BE2C (cell line): ENCODE results near the gene PGM5.
"Not testable (repeated sequence)": the region's sequence is repeated elsewhere in the genome, so short reads cannot be mapped to it uniquely, and the experiment has no call there.

Experiments
- DNase-seq: peaks from one replicate; pipeline ENCODE4 v3.0.0-alpha.2; 2020
- H3K27me3 ChIP-seq: fragments of 250-450 bp; sonication (Bioruptor Pico); 2 replicates; pipeline ENCODE4 v1.5.1; 2020; ENCODE audit warnings: mild to moderate bottlenecking
- H3K36me3 ChIP-seq: fragments of 250-450 bp; sonication (Bioruptor Pico); 2 replicates; pipeline ENCODE4 v1.5.1; 2020; ENCODE audit warnings: mild to moderate bottlenecking
- H3K4me1 ChIP-seq: fragments of 250-450 bp; sonication (Bioruptor Pico); 2 replicates; pipeline ENCODE4 v1.5.1; 2020
- H3K4me3 ChIP-seq: 2 replicates; pipeline ENCODE4 v1.5.1; 2011; ENCODE audit warnings: low read depth, low read length
- H3K9me3 ChIP-seq: fragments of 250-450 bp; sonication (Bioruptor Pico); 2 replicates; pipeline ENCODE4 v1.5.1; 2020

Gene PGM5

GRCh38 chr9:68351689-68352088, 4.7 kb upstream of the PGM5 start:
- DNase-seq, H3K9me3 ChIP-seq, H3K36me3 ChIP-seq, H3K27me3 ChIP-seq, H3K4me3 ChIP-seq, H3K4me1 ChIP-seq: not testable (repeated sequence)

GRCh38 chr9:68355993-68356379, 425 bp upstream of the PGM5 start:
- not testable (repeated sequence) for H3K27me3 ChIP-seq, H3K36me3 ChIP-seq, DNase-seq, H3K9me3 ChIP-seq, H3K4me1 ChIP-seq, H3K4me3 ChIP-seq

GRCh38 chr9:68357119-68357714, 806 bp downstream of the PGM5 start:
- H3K9me3 ChIP-seq, DNase-seq, H3K36me3 ChIP-seq, H3K27me3 ChIP-seq, H3K4me1 ChIP-seq, H3K4me3 ChIP-seq: not testable (repeated sequence)

- DNase-seq, H3K4me3 ChIP-seq, H3K36me3 ChIP-seq, H3K27me3 ChIP-seq, H3K4me1 ChIP-seq, H3K9me3 ChIP-seq: not testable (repeated sequence)
Measured at GRCh38 chr9:68366933-68367547, 10.6 kb downstream of the PGM5 start.

- not testable (repeated sequence) for H3K27me3 ChIP-seq, H3K4me3 ChIP-seq, H3K4me1 ChIP-seq, H3K36me3 ChIP-seq, H3K9me3 ChIP-seq, DNase-seq
Measured at GRCh38 chr9:68375789-68376188, 19.4 kb downstream of the PGM5 start.

- not testable (repeated sequence) for DNase-seq, H3K4me3 ChIP-seq, H3K27me3 ChIP-seq
Measured at GRCh38 chr9:68377723-68378122, 21.3 kb downstream of the PGM5 start.

GRCh38 chr9:68383894-68384293, 27.5 kb downstream of the PGM5 start:
- H3K36me3 ChIP-seq, H3K9me3 ChIP-seq, H3K27me3 ChIP-seq, H3K4me1 ChIP-seq, DNase-seq, H3K4me3 ChIP-seq: not testable (repeated sequence)

More at GRCh38 chr9:68377723-68378122, 21.3 kb downstream of the PGM5 start:
- H3K36me3 ChIP-seq, H3K9me3 ChIP-seq, H3K4me1 ChIP-seq: not testable (repeated sequence)

GRCh38 chr9:68389558-68389957, 33.1 kb downstream of the PGM5 start:
- not testable (repeated sequence) for DNase-seq, H3K4me3 ChIP-seq, H3K4me1 ChIP-seq, H3K9me3 ChIP-seq, H3K36me3 ChIP-seq, H3K27me3 ChIP-seq

- H3K36me3 ChIP-seq, H3K9me3 ChIP-seq, H3K27me3 ChIP-seq, H3K4me3 ChIP-seq, H3K4me1 ChIP-seq, DNase-seq: not testable (repeated sequence)
Measured at GRCh38 chr9:68390737-68391136, 34.3 kb downstream of the PGM5 start.

- H3K4me3 ChIP-seq, H3K4me1 ChIP-seq, H3K36me3 ChIP-seq, H3K27me3 ChIP-seq, H3K9me3 ChIP-seq, DNase-seq: not testable (repeated sequence)
Measured at GRCh38 chr9:68396411-68397094, 40.1 kb downstream of the PGM5 start.

- H3K36me3 ChIP-seq, H3K4me3 ChIP-seq, H3K9me3 ChIP-seq, H3K27me3 ChIP-seq, DNase-seq, H3K4me1 ChIP-seq: not testable (repeated sequence)
Measured at GRCh38 chr9:68397095-68397423, 40.6 kb downstream of the PGM5 start.

GRCh38 chr9:68397796-68398195, 41.4 kb downstream of the PGM5 start:
- not testable (repeated sequence) for DNase-seq, H3K9me3 ChIP-seq, H3K36me3 ChIP-seq, H3K4me1 ChIP-seq, H3K4me3 ChIP-seq, H3K27me3 ChIP-seq

GRCh38 chr9:68398324-68398723, 41.9 kb downstream of the PGM5 start:
- not testable (repeated sequence) for H3K9me3 ChIP-seq, H3K4me1 ChIP-seq, H3K27me3 ChIP-seq, DNase-seq, H3K4me3 ChIP-seq, H3K36me3 ChIP-seq

GRCh38 chr9:68404421-68405185, 48.2 kb downstream of the PGM5 start:
- not testable (repeated sequence) for H3K4me3 ChIP-seq, H3K36me3 ChIP-seq, H3K27me3 ChIP-seq, H3K4me1 ChIP-seq, DNase-seq, H3K9me3 ChIP-seq

GRCh38 chr9:68411865-68412264, 55.5 kb downstream of the PGM5 start:
- H3K36me3 ChIP-seq, DNase-seq, H3K27me3 ChIP-seq, H3K4me1 ChIP-seq, H3K4me3 ChIP-seq, H3K9me3 ChIP-seq: not testable (repeated sequence)

- H3K4me1 ChIP-seq, H3K27me3 ChIP-seq, DNase-seq, H3K9me3 ChIP-seq, H3K36me3 ChIP-seq, H3K4me3 ChIP-seq: not testable (repeated sequence)
Measured at GRCh38 chr9:68412754-68413153, 56.3 kb downstream of the PGM5 start.
